Prostate gland (tissue), 2 donors: ENCODE measurements around the gene SPSB3.

Experiments used
- CTCF ChIP-seq, 4 experiments: fragments of 200-600 bp in 2 of 4; fragments of 450-650 bp in 2 of 4; sonication (generic) in 2 of 4; IDR thresholded peaks; 1 replicate in 3 of 4; 2 replicates in 1 of 4; pipeline ENCODE4 v1.5.1; 2016 to 2019; ENCODE audit warnings: antibody characterized with exemption in 4 of 4, mild to moderate bottlenecking in 2 of 4, moderate library complexity in 2 of 4
- POLR2AphosphoS5 ChIP-seq: sonication (generic); formaldehyde crosslinking; IDR thresholded peaks from one replicate; pipeline ENCODE4 v1.6.1; 2017; ENCODE audit warnings: antibody characterized with exemption

GRCh38 chr16:1781254-1781653 is 1.1 kb downstream of the SPSB3 start:
- TF ChIP-seq POLR2AphosphoS5 (no peak), CTCF (IDR thresholded peaks at IDR 0.05) (no peak)
